HEK293 (cell line): Measurements from ENCODE around the gene AGPAT4.

Experiments used
- GLI2 ChIP-seq: fragments of 450-650 bp; formaldehyde crosslinking; IDR thresholded peaks from 2 replicates; pipeline ENCODE4; 2017; ENCODE audit warnings: missing biosample characterization, missing genetic modification characterization, low read depth, borderline replicate concordance
- GLIS1 ChIP-seq: fragments of 450-650 bp; formaldehyde crosslinking; IDR thresholded peaks from 2 replicates; pipeline ENCODE4 v1.5.1; 2016; ENCODE audit warnings: missing biosample characterization, missing genetic modification characterization
- KLF8 ChIP-seq: fragments of 450-650 bp; formaldehyde crosslinking; IDR thresholded peaks from 2 replicates; pipeline ENCODE4 v1.5.1; 2016; ENCODE audit warnings: missing biosample characterization, missing genetic modification characterization
- MYNN ChIP-seq: fragments of 450-650 bp; formaldehyde crosslinking; IDR thresholded peaks from 2 replicates; pipeline ENCODE4 v1.5.1; 2016; ENCODE audit warnings: missing biosample characterization, missing genetic modification characterization, borderline replicate concordance
- SP7 ChIP-seq: fragments of 450-650 bp; formaldehyde crosslinking; IDR thresholded peaks from 2 replicates; pipeline ENCODE4 v1.5.1; 2016; ENCODE audit warnings: missing biosample characterization, missing genetic modification characterization
- TRIM28 ChIP-seq: IDR thresholded peaks from 2 replicates; pipeline ENCODE4 v1.6.1; 2011; ENCODE audit warnings: low read length, control low read depth, borderline replicate concordance
- YY1 ChIP-seq: fragments of 450-650 bp; formaldehyde crosslinking; IDR thresholded peaks from 2 replicates; pipeline ENCODE4 v1.5.1; 2018; ENCODE audit warnings: missing biosample characterization, missing genetic modification characterization
- ZBTB8A ChIP-seq: fragments of 450-650 bp; formaldehyde crosslinking; IDR thresholded peaks from 2 replicates; pipeline ENCODE4 v1.5.1; 2016; ENCODE audit warnings: missing biosample characterization, missing genetic modification characterization
- ZFP37 ChIP-seq: fragments of 450-650 bp; formaldehyde crosslinking; IDR thresholded peaks from 2 replicates; pipeline ENCODE4 v1.5.1; 2016; ENCODE audit warnings: missing biosample characterization, missing genetic modification characterization
- ZNF2 ChIP-seq: fragments of 450-650 bp; formaldehyde crosslinking; IDR thresholded peaks from 2 replicates; pipeline ENCODE4 v1.5.1; 2016; ENCODE audit warnings: missing biosample characterization, missing genetic modification characterization
- ZNF302 ChIP-seq: fragments of 450-650 bp; formaldehyde crosslinking; IDR thresholded peaks from 2 replicates; pipeline ENCODE4 v1.5.1; 2016; ENCODE audit warnings: missing biosample characterization, missing genetic modification characterization, low read depth
- ZNF335 ChIP-seq: fragments of 450-650 bp; formaldehyde crosslinking; conservative IDR thresholded peaks from 2 replicates; pipeline ENCODE4 v1.5.1; 2016; ENCODE audit warnings: missing biosample characterization, missing genetic modification characterization
- ZNF366 ChIP-seq: fragments of 450-650 bp; formaldehyde crosslinking; conservative IDR thresholded peaks from 2 replicates; pipeline ENCODE4 v1.5.1; 2016; ENCODE audit warnings: missing biosample characterization, missing genetic modification characterization
- ZNF394 ChIP-seq: fragments of 450-650 bp; formaldehyde crosslinking; IDR thresholded peaks from 2 replicates; pipeline ENCODE4 v1.5.1; 2016; ENCODE audit warnings: missing biosample characterization, missing genetic modification characterization, mild to moderate bottlenecking, moderate library complexity, borderline replicate concordance
- ZNF555 ChIP-seq: fragments of 450-650 bp; formaldehyde crosslinking; conservative IDR thresholded peaks from 2 replicates; pipeline ENCODE4 v1.5.1; 2017; ENCODE audit warnings: missing biosample characterization, mild to moderate bottlenecking, missing genetic modification characterization, inconsistent platforms
- ZNF629 ChIP-seq: fragments of 450-650 bp; formaldehyde crosslinking; IDR thresholded peaks from 2 replicates; pipeline ENCODE4 v1.5.1; 2017; ENCODE audit warnings: missing biosample characterization, missing genetic modification characterization
- ZNF654 ChIP-seq: fragments of 450-650 bp; formaldehyde crosslinking; IDR thresholded peaks from 2 replicates; pipeline ENCODE4 v1.5.1; 2016; ENCODE audit warnings: low read depth, missing biosample characterization, missing genetic modification characterization
- ZSCAN23 ChIP-seq: fragments of 450-650 bp; formaldehyde crosslinking; IDR thresholded peaks from 2 replicates; pipeline ENCODE4 v1.5.1; 2016; ENCODE audit warnings: missing biosample characterization, missing genetic modification characterization
- TF ChIP-seq, protein P1 (sequence below): fragments of 450-650 bp; formaldehyde crosslinking; optimal IDR thresholded peaks from 2 replicates; pipeline ENCODE3; 2016; ENCODE audit warnings: missing biosample characterization, mild to moderate bottlenecking, missing genetic modification characterization
- TF ChIP-seq, protein P2 (sequence below): fragments of 450-650 bp; formaldehyde crosslinking; IDR thresholded peaks from 2 replicates; pipeline ENCODE4 v1.5.1; 2016; ENCODE audit warnings: missing biosample characterization, missing genetic modification characterization
- TF ChIP-seq, protein P3 (sequence below): IDR thresholded peaks from 2 replicates; pipeline ENCODE4 v1.6.1; 2011; ENCODE audit warnings: mild to moderate bottlenecking, low read depth, low read length, borderline replicate concordance
- TF ChIP-seq, protein P4 (sequence below): fragments of 450-650 bp; formaldehyde crosslinking; IDR thresholded peaks from 2 replicates; pipeline ENCODE4 v1.5.1; 2016; ENCODE audit warnings: missing biosample characterization, missing genetic modification characterization
- TF ChIP-seq, protein P5 (sequence below): fragments of 450-650 bp; formaldehyde crosslinking; conservative IDR thresholded peaks from 2 replicates; pipeline ENCODE4 v1.5.1; 2016; ENCODE audit warnings: low read depth, missing biosample characterization, missing genetic modification characterization
- TF ChIP-seq, protein P6 (sequence below): fragments of 450-650 bp; formaldehyde crosslinking; IDR thresholded peaks from 2 replicates; pipeline ENCODE4 v1.5.1; 2016; ENCODE audit warnings: missing biosample characterization, missing genetic modification characterization
- TF ChIP-seq, protein P7 (sequence below): fragments of 450-650 bp; formaldehyde crosslinking; IDR thresholded peaks from 2 replicates; pipeline ENCODE4 v1.5.1; 2016; ENCODE audit warnings: missing biosample characterization, missing genetic modification characterization

AGPAT4 gene

DNA sequence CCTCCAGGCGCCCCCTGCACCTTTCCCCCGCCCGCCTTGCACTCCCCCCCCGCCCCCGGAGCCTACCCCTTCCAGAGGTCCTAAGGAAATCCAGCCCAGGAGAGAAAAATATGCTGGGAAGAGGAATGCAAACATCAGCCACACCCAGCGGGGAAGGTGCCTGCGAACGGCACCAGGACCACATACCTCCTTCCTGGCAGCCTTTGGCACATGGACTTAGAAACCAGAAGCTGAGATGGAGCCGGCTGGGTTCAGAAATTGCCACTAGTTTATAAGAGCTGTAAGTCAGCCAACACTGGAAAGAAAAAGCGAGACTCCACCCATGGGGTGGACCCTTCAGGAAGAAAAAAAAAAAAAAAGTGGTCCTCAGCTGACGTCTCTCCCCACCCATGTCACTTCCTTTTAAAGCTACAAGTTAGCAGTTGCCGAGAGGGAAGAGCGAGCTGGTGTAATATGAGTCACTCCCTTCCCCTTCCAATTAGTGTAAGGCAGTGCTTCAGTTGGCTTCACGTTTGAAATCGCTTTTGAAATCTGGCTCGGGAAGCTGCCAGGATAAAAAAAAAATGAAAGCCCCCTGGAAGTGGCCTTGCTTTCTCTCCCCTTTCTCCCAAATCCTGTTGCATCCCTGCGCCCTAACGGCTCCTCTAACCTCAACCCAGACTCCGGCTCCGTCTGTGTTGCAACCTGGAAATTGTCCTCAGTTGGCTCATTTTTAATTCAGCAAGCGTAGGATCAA, at the start of gene AGPAT4 (continued):
- no peak for TF ChIP-seq ZSCAN23 (tag by site-specific recombination)
- TF ChIP-seq MYNN (tag by site-specific recombination): peak; percentile 90
- TF ChIP-seq SP7: peak; percentile 64; the same call in 1 of the 2 replicates
- TF ChIP-seq, protein P1, sequence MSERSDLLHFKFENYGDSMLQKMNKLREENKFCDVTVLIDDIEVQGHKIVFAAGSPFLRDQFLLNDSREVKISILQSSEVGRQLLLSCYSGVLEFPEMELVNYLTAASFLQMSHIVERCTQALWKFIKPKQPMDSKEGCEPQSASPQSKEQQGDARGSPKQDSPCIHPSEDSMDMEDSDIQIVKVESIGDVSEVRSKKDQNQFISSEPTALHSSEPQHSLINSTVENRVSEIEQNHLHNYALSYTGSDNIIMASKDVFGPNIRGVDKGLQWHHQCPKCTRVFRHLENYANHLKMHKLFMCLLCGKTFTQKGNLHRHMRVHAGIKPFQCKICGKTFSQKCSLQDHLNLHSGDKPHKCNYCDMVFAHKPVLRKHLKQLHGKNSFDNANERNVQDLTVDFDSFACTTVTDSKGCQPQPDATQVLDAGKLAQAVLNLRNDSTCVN (tag by site-specific recombination): no peak
- no peak for TF ChIP-seq ZNF654 (tag by site-specific recombination)
- TF ChIP-seq, protein P2, sequence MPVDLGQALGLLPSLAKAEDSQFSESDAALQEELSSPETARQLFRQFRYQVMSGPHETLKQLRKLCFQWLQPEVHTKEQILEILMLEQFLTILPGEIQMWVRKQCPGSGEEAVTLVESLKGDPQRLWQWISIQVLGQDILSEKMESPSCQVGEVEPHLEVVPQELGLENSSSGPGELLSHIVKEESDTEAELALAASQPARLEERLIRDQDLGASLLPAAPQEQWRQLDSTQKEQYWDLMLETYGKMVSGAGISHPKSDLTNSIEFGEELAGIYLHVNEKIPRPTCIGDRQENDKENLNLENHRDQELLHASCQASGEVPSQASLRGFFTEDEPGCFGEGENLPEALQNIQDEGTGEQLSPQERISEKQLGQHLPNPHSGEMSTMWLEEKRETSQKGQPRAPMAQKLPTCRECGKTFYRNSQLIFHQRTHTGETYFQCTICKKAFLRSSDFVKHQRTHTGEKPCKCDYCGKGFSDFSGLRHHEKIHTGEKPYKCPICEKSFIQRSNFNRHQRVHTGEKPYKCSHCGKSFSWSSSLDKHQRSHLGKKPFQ (tag by site-specific recombination): no peak
- peak; percentile 95 for TF ChIP-seq ZNF629
- TF ChIP-seq ZNF366 (tag by site-specific recombination): peak; percentile 46; the same call in 1 of the 2 replicates
- TF ChIP-seq, protein P3, sequence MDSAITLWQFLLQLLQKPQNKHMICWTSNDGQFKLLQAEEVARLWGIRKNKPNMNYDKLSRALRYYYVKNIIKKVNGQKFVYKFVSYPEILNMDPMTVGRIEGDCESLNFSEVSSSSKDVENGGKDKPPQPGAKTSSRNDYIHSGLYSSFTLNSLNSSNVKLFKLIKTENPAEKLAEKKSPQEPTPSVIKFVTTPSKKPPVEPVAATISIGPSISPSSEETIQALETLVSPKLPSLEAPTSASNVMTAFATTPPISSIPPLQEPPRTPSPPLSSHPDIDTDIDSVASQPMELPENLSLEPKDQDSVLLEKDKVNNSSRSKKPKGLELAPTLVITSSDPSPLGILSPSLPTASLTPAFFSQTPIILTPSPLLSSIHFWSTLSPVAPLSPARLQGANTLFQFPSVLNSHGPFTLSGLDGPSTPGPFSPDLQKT: no peak
- peak; percentile 78 for TF ChIP-seq ZNF335 (tag by site-specific recombination)
- TF ChIP-seq, protein P4, sequence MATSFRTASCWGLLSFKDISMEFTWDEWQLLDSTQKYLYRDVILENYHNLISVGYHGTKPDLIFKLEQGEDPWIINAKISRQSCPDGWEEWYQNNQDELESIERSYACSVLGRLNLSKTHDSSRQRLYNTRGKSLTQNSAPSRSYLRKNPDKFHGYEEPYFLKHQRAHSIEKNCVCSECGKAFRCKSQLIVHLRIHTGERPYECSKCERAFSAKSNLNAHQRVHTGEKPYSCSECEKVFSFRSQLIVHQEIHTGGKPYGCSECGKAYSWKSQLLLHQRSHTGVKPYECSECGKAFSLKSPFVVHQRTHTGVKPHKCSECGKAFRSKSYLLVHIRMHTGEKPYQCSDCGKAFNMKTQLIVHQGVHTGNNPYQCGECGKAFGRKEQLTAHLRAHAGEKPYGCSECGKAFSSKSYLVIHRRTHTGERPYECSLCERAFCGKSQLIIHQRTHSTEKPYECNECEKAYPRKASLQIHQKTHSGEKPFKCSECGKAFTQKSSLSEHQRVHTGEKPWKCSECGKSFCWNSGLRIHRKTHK (tag by site-specific recombination): no peak
- no peak for TF ChIP-seq ZNF555 (tag by site-specific recombination)
- TF ChIP-seq YY1: no peak
- TF ChIP-seq GLI2 (tag by site-specific recombination): no peak
- TF ChIP-seq, protein P5, sequence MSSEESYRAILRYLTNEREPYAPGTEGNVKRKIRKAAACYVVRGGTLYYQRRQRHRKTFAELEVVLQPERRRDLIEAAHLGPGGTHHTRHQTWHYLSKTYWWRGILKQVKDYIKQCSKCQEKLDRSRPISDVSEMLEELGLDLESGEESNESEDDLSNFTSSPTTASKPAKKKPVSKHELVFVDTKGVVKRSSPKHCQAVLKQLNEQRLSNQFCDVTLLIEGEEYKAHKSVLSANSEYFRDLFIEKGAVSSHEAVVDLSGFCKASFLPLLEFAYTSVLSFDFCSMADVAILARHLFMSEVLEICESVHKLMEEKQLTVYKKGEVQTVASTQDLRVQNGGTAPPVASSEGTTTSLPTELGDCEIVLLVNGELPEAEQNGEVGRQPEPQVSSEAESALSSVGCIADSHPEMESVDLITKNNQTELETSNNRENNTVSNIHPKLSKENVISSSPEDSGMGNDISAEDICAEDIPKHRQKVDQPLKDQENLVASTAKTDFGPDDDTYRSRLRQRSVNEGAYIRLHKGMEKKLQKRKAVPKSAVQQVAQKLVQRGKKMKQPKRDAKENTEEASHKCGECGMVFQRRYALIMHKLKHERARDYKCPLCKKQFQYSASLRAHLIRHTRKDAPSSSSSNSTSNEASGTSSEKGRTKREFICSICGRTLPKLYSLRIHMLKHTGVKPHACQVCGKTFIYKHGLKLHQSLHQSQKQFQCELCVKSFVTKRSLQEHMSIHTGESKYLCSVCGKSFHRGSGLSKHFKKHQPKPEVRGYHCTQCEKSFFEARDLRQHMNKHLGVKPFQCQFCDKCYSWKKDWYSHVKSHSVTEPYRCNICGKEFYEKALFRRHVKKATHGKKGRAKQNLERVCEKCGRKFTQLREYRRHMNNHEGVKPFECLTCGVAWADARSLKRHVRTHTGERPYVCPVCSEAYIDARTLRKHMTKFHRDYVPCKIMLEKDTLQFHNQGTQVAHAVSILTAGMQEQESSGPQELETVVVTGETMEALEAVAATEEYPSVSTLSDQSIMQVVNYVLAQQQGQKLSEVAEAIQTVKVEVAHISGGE (tag by site-specific recombination): peak; percentile 47
- TF ChIP-seq, protein P6, sequence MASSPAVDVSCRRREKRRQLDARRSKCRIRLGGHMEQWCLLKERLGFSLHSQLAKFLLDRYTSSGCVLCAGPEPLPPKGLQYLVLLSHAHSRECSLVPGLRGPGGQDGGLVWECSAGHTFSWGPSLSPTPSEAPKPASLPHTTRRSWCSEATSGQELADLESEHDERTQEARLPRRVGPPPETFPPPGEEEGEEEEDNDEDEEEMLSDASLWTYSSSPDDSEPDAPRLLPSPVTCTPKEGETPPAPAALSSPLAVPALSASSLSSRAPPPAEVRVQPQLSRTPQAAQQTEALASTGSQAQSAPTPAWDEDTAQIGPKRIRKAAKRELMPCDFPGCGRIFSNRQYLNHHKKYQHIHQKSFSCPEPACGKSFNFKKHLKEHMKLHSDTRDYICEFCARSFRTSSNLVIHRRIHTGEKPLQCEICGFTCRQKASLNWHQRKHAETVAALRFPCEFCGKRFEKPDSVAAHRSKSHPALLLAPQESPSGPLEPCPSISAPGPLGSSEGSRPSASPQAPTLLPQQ (tag by site-specific recombination): peak; percentile 91
- TF ChIP-seq ZNF394 (tag by site-specific recombination): peak; percentile 34; the same call in 1 of the 2 replicates
- peak; percentile 86; the same call in 1 of the 2 replicates for TF ChIP-seq TRIM28
- TF ChIP-seq KLF8 (tag by site-specific recombination): peak; percentile 88
- 0 out of 2 replicates have a peak, but pooled peaks have one; percentile 16 for TF ChIP-seq ZBTB8A (tag by site-specific recombination)
- no peak; the same call in 1 of the 2 replicates for TF ChIP-seq GLIS1 (tag by site-specific recombination)
- peak; percentile 61; the same call in 1 of the 2 replicates for TF ChIP-seq ZNF2 (tag by site-specific recombination)
- TF ChIP-seq ZNF302 (tag by site-specific recombination): no peak
- TF ChIP-seq ZFP37 (tag by site-specific recombination): no peak
- TF ChIP-seq, protein P7, sequence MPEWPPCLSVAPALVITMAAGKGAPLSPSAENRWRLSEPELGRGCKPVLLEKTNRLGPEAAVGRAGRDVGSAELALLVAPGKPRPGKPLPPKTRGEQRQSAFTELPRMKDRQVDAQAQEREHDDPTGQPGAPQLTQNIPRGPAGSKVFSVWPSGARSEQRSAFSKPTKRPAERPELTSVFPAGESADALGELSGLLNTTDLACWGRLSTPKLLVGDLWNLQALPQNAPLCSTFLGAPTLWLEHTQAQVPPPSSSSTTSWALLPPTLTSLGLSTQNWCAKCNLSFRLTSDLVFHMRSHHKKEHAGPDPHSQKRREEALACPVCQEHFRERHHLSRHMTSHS (tag by site-specific recombination): no peak
